ENCODE data around the gene STPG2.

The STPG2 gene

DNA sequence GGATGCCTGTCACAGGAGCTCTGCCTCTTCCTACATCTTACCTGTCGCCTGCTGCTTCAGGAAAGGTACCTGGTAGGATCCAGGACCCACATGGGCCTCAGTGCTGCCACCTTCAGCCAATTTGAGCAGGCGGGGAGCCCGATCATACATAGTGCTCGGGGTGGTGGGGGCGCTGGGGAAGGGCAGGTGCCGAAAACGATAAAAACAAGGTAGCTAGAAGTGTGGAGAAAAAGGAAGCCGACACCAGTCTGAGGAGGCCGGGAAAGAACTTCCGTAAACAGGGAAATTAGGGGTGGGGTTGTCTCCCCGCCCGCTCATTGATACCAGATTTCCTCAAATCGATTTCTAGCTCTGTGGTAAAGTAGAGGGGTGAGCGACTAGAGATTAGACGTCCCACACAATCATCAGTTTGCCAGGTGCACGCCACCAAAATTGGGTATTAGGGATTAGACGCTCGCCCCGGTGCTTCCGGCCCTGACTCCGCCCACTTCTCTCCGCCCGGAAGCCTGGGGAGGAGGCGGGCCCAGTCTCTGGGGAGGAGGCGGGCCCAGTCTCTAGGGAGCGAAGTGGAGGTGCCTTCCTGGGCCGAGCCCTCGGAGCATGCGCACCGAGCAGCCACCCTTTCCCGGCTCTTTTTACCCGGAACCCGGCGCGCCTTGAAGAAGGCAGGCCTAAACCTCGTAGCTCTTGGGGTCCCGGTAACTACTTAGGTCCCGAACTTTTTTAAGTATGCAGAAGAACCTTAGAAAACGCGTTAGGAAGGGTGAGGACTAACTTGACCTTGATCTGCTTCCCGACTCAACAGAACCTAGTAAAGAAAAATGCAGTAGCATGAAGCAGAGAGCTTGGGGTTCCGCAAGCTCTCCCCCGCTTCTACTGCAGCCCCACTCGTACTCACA is at the start of gene STPG2:
STPG2 (minus strand) TSS at position 476 of the 899 bp plus-strand sequence.
- DNase-seq: peak; percentile 75 to 92

DNA sequence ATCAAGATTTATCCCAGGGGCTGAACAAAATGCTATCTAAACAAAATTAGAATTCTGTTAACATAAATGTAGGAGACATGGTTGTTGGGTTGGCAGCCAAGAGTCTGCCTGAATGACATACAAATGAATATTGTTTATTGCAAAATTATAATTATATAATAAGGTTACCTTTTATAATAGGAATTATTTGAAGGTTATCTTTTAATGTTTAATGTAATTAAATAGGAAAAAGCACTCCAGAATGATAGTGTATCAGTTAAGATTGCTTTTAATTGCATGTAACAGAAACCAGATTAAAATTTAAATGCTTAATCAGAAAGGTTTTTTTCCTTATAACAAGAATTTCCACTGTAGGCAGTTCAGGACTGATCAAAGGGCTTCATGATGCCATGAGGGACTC is 42.0 kb upstream of the STPG2 start:
- no peak for DNase-seq

- DNase-seq: no peak
These were observed 38.5 kb upstream of the STPG2 start for GRCh38 chr4:98181809-98182208.

GRCh38 chr4:98179951-98180350 is 36.7 kb upstream of the STPG2 start:
- no peak for DNase-seq

DNA sequence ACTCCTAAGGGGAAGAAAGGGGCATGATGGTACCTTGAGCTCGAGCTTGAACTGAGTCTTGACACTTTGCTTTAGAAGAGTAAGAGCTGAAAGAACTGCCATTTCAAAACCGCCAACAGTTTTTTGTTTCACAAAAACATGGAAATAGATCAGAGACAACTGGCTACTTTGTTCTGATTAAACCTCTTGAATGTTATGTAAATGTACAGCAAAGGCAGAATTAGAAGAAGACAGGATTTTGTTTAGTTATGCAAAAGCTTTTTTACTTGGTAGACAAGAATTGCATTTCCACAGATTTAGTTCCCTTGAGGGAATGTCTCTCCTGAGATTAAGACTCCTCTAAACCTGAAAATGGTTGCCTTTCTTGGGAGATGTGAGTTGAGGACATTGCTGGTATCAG is 33.3 kb upstream of the STPG2 start:
- DNase-seq: no peak

DNA sequence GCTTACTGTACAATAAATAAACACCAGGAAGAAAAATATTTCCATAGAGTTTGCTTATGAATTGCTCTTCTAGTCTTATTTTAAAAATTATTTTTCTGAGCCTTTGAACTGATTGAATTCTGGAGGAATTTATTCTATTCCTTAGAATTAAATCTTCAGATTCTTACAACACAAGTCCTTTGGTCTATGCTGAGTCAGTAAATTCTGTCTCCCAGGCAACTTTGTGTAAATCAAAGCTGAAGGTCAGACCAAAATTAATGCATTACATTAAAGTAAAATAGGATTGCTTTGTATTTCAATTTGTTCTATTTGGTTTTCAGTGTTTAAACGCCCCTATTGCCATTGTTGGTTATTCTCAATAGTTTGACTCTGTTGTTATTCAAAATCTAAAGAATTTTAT is 26.8 kb upstream of the STPG2 start:
- DNase-seq: no peak

- no peak for DNase-seq
These were observed 23.4 kb upstream of the STPG2 start for GRCh38 chr4:98166731-98167041.

- no peak for DNase-seq
These were observed 22.9 kb upstream of the STPG2 start for GRCh38 chr4:98166025-98166730.

DNA sequence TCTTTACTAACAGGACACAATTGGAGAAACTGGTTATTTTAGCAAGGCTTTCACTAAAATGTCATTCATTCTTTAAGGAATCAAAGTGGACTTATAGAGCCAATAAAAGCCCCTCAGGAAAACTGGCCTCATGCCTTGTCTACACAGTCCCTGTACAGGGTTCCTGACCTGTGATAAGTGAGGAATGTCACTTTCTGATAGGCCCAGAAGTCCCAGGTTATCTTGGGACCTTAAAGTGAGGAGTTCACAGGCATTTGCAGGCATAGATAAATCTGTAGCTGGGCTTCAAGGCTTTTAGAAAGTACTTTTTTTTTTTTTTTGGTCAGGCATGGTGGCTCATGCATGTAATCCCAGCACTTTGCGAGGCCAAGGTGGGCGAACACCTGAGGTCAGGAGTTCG is 19.4 kb upstream of the STPG2 start:
- no peak for DNase-seq

DNA sequence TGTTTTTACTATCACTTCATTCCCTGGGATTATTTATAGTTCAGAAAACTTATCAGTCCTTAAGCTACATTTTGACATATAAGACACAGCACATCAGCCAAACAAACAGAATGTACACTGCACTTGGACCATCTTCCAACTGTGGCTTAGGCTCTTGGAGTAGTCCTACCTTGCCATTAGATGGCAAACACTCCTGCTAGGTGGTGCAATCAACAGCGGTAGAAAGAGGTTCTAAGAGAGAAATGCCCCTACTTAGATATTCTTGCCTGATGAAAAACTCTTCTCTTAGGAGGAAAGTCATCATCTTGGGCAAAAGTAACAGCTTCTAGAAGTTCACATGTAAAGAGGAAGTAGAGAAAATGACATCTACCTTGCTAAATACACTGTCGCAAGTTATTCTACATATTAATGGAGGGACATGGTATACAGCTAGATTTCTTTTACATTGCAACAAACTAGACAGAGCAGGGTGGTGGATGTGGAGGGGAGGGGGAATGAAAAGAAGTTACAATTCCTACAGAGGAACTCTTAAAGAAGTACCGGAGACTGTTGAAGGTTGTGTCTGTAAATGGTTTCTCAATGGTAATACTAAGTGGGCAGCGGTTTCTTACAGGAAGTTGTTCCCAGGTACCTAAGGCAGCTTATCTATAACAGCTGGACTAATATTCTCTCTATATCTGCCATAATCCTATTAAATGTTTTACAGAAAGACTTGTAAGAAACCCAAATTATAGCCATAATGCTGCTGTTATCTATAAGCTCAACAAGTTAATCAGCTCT is 8.1 kb upstream of the STPG2 start:
- DNase-seq: no peak

GRCh38 chr4:98150092-98150761 is 7.0 kb upstream of the STPG2 start:
- peak in 1 of 2 donors; percentile 2 for DNase-seq

GRCh38 chr4:98148856-98149255 is 5.6 kb upstream of the STPG2 start:
- no peak for DNase-seq

DNA sequence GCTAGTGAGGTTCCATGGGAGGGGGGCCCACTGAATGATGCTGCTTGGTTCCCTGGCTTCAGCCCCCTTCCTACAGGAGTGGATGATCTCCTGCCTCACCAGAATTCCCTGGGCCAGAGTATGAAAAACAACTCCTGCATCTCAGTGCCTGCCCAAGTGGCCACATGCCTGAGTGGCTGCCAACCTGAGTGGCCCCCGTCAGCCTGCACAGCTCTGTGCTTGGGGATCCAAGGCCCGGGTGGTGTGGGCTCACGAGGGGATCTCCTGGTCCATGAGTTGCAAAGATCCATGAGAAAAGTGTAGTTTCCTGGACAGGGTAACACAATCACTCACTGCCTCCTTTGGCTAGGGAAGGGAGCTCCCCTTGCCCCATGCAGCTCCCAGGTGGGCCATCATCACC is 17.1 kb downstream of the STPG2 start:
- DNase-seq: no peak

DNA sequence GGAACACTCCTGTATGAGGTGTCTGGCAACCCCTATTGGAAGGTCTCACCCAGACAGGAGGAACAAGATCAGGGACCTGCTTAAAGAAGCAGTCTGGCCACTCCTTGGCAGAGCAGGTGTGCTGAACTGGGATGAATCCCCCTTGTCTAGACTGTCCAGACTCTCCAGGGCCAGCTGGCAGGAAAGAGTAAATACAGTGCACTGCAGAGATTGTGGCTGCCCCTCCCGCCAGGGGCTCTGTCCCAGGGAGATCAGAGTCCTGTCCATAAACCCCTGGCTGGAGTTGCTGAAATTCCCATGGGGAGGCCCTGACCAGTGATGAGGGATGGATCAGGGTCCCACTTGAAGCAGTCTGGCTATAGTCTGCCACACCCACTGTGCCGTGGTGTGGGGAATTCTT is 17.7 kb downstream of the STPG2 start:
- DNase-seq: no peak

DNA sequence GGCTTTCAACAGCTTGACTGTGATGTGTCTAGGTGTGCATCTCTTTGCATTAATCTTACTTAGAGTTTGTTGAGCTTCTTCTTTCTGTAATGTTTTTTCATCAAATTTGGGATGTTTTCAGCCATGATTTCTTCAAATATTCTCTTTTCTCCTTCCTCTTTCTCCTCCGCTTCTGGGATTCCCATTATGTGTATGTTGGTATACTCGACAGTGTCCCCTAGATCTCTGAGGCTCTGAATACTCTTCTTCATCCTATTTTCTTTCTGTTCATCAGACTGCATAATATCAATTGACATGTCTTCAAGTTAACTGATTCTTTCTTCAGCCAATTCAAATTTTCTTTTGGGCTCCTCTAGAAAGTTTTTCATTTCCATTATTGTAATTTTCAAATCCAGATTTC is 25.9 kb downstream of the STPG2 start:
- no peak for DNase-seq

DNA sequence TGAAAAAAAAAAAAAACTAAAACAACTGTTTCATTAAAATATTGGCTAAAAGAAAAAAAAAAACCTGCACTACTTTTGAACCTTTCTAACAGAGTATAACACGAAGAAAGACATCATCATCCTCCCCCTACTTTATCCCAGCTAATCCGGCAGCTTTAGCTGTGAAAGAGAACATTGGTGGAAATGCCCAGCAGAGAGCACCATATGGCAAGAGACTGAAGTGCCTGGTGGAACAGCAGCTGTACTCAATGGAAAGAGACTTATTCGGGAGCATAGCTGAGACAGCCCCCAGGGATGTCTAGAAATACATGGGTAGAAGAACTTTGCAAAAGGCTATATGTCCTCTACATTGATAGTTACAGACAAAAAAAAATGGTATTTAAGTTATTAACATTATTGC is 30.3 kb downstream of the STPG2 start:
- DNase-seq: no peak

DNA sequence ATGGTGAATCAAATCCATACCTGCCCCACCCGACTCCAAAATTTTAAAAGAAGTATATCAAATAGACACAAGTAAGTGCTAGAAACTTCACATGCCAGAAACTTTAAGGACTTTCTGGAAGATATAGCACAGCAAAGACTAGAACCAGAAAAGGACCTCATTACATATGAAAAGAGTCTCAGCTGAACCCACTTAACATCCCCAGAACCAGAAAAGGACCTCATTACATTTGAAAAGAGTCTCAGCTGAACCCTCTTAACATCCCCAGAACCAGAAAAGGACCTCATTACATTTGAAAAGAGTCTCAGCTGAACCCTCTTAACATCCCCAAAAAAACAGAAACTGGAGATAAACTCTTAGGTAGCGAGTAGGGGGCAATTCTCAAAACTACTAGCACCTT is 32.3 kb downstream of the STPG2 start:
- no peak for DNase-seq

GRCh38 chr4:98110214-98110613 is 33.1 kb downstream of the STPG2 start:
- no peak for DNase-seq

- DNase-seq: no peak
These were observed 40.6 kb downstream of the STPG2 start for GRCh38 chr4:98102660-98103059.

DNA sequence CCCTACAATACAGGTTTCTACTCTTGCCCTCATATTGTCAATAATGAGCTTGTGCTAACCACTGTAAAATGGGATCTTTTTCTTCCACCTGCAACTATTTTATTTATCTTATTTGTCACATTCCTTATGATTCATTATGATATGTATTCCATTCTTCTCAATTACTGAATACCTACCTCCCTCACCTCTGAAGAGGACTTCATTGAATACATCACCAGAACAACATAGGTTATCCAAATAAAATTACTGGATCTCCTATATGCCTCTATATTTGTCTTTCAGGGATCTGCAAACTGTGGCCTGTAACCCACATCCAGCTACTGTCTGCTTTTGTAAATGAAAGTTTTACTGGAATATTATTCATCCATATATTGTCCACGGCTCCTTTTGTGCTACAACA is 41.3 kb downstream of the STPG2 start:
- DNase-seq: no peak

DNA sequence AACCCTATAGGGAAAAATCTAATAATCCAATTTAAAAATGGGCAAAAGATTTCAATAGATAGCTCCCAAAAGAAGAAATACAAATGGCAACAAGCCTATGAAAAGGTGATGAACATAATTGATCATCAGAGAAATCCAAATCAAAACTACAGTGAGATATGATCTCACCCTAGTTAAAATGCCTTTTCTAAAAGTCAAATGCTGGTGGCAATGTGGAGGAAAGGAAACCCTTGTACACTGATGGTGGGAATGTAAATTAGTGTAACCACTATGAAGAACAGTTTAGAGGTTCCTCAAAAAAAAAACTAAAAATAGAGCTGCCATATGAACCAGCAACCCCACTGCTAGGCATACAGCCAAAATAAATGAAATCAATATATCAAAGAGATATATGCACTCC is 44.5 kb downstream of the STPG2 start:
- DNase-seq: no peak

- DNase-seq: no peak
These were observed 49.2 kb downstream of the STPG2 start for GRCh38 chr4:98094118-98094517.

DNA sequence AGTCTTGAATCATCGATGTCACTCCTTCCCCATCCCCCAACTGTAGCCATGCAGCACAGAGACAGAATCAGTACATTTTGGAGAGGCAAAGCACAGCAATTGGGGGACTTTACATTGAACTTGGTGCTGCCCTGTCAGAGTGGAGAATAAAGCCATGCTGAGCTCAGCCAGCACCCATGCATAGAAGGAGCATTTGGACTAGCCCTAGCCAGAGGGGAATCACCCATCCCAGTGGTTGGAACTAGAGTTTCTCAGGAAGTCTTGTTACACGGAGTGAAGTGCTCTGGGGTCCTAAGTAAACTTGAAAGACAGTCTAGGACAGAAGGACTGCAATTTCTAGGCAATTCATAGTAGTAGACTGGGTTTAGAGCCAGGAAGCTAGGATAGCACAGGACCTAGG is 49.6 kb downstream of the STPG2 start:
- no peak for DNase-seq
